GM12878 (cell line): ENCODE measurements around the gene SLC51A. TPM values are rescaled to one million over a fixed set of nuclear protein-coding genes. Genes with fewer than 3 reads are reported as not detected.

Experiments
- BACH1 ChIP-seq: fragments of 450-650 bp; IDR thresholded peaks from 2 replicates; pipeline ENCODE4 v1.6.1; 2017; ENCODE audit warnings: mild to moderate bottlenecking, borderline replicate concordance
- BCLAF1 ChIP-seq: fragments of 450-650 bp; IDR thresholded peaks from 2 replicates; pipeline ENCODE4 v1.6.1; 2017; ENCODE audit warnings: antibody characterized with exemption, mild to moderate bottlenecking, moderate library complexity
- E2F8 ChIP-seq: fragments of 450-650 bp; IDR thresholded peaks from 2 replicates; pipeline ENCODE4 v1.6.1; 2018; ENCODE audit warnings: mild to moderate bottlenecking, low read depth, moderate library complexity; ENCODE audit not compliant: partially characterized antibody
- EED ChIP-seq: sonication (generic); IDR thresholded peaks from 2 replicates; pipeline ENCODE4 v1.6.1; 2016; ENCODE audit warnings: antibody characterized with exemption, low read depth
- HDAC6 ChIP-seq: fragments of 200-600 bp; sonication (generic); IDR thresholded peaks from one replicate; pipeline ENCODE4 v1.8.0; 2017; ENCODE audit warnings: antibody characterized with exemption; ENCODE audit not compliant: unreplicated experiment
- IKZF1 ChIP-seq: fragments of 450-650 bp; conservative IDR thresholded peaks from 2 replicates; pipeline ENCODE4 v1.6.1; 2017; ENCODE audit warnings: antibody characterized with exemption, mild to moderate bottlenecking
- IRF5 ChIP-seq: fragments of 450-650 bp; IDR thresholded peaks from 2 replicates; pipeline ENCODE4 v1.6.1; 2017; ENCODE audit warnings: borderline replicate concordance
- JUND ChIP-seq: IDR thresholded peaks from 2 replicates; pipeline ENCODE4 v1.6.1; 2012; ENCODE audit warnings: low read depth, mild to moderate bottlenecking, low read length, improper control_type of control experiment, moderate library complexity
- NFXL1 ChIP-seq: fragments of 450-650 bp; IDR thresholded peaks from 2 replicates; pipeline ENCODE4 v1.6.1; 2017; ENCODE audit warnings: antibody characterized with exemption, mild to moderate bottlenecking, borderline replicate concordance
- NRF1 ChIP-seq: conservative IDR thresholded peaks from 2 replicates; pipeline ENCODE4 v1.6.1; 2011; ENCODE audit warnings: mild to moderate bottlenecking, low read depth, low read length, improper control_type of control experiment
- PAX8 ChIP-seq: fragments of 450-650 bp; IDR thresholded peaks from 2 replicates; pipeline ENCODE4 v1.6.1; 2017; ENCODE audit warnings: mild to moderate bottlenecking, moderate library complexity
- PBX3 ChIP-seq: IDR thresholded peaks from 2 replicates; pipeline ENCODE4 v1.6.1; 2011; ENCODE audit warnings: mild to moderate bottlenecking, low read depth, low read length, moderate library complexity; ENCODE audit not compliant: insufficient replicate concordance
- POLR2A ChIP-seq: IDR thresholded peaks from 2 replicates; pipeline ENCODE4 v1.6.1; 2011; ENCODE audit warnings: low read depth, mild to moderate bottlenecking, low read length
- SMAD1 ChIP-seq: fragments of 450-650 bp; IDR thresholded peaks from 2 replicates; pipeline ENCODE4 v1.6.1; 2018; ENCODE audit warnings: mild to moderate bottlenecking, low read depth; ENCODE audit not compliant: partially characterized antibody
- SMARCA5 ChIP-seq: fragments of 450-650 bp; IDR thresholded peaks from 2 replicates; pipeline ENCODE4 v1.6.1; 2017; ENCODE audit warnings: mild to moderate bottlenecking
- SMC3 ChIP-seq: IDR thresholded peaks from 2 replicates; pipeline ENCODE4 v1.6.1; 2011; ENCODE audit warnings: low read length, improper control_type of control experiment, borderline replicate concordance
- SPI1 ChIP-seq: IDR thresholded peaks from 2 replicates; pipeline ENCODE4 v1.6.1; 2011; ENCODE audit warnings: low read depth, mild to moderate bottlenecking, low read length, moderate library complexity, borderline replicate concordance; ENCODE audit not compliant: insufficient read depth
- SREBF2 ChIP-seq: IDR thresholded peaks from 2 replicates; pipeline ENCODE4 v1.6.1; 2012; ENCODE audit warnings: mild to moderate bottlenecking, low read length
- USF1 ChIP-seq: IDR thresholded peaks from 2 replicates; pipeline ENCODE4 v1.6.1; 2011; ENCODE audit warnings: borderline replicate concordance, low read depth, mild to moderate bottlenecking, moderate library complexity, mixed read lengths, low read length; ENCODE audit not compliant: insufficient read depth; ENCODE audit errors: extremely low read length
- ZNF622 ChIP-seq: fragments of 450-650 bp; IDR thresholded peaks from 2 replicates; pipeline ENCODE4 v1.6.1; 2017; ENCODE audit warnings: mild to moderate bottlenecking, inconsistent platforms
- ZSCAN29 ChIP-seq: fragments of 450-650 bp; IDR thresholded peaks from 2 replicates; pipeline ENCODE4 v1.6.1; 2017; ENCODE audit warnings: mild to moderate bottlenecking, moderate library complexity
- polyA plus RNA-seq, 11 experiments: library from polyadenylated mRNA; depleted of rRNA in 4 of 11; unstranded in 6 of 11; stranded (reverse) in 5 of 11; fragments of >200 nt; fragmentation: Nextera tagmentation in 4 of 11; fragmentation: Illumina TruSeq in 1 of 11; extraction: Ambion mirVana in 4 of 11; extraction: Trizol in 1 of 11; gene quantifications; 1 replicate in 1 of 11; 2 replicates in 10 of 11; pipeline versions ENCODE4 v1.2.1 to v1.2.3, GENCODE V29; 2011 to 2016; ENCODE audit warnings: inconsistent platforms in 2 of 11, missing spikeins in 2 of 11, low read depth in 1 of 11
- total RNA-seq, 4 experiments: library from RNA; depleted of rRNA in 3 of 4; stranded (reverse); fragments of >200 nt in 3 of 4; fragmentation: Illumina TruSeq in 1 of 4; extraction: Trizol in 1 of 4; gene quantifications; 2 replicates each; pipeline versions ENCODE4 v1.2.1 to v1.2.3, GENCODE V29; 2013 to 2021

SLC51A gene
- total and polyA plus RNA-seq, 10 of the 15 experiments (the other 5 are each of a cell fraction or from before 2014, with no cell fraction given), result 0.99 to 3.9 (median 2.2) TPM; not detected in 6

DNA sequence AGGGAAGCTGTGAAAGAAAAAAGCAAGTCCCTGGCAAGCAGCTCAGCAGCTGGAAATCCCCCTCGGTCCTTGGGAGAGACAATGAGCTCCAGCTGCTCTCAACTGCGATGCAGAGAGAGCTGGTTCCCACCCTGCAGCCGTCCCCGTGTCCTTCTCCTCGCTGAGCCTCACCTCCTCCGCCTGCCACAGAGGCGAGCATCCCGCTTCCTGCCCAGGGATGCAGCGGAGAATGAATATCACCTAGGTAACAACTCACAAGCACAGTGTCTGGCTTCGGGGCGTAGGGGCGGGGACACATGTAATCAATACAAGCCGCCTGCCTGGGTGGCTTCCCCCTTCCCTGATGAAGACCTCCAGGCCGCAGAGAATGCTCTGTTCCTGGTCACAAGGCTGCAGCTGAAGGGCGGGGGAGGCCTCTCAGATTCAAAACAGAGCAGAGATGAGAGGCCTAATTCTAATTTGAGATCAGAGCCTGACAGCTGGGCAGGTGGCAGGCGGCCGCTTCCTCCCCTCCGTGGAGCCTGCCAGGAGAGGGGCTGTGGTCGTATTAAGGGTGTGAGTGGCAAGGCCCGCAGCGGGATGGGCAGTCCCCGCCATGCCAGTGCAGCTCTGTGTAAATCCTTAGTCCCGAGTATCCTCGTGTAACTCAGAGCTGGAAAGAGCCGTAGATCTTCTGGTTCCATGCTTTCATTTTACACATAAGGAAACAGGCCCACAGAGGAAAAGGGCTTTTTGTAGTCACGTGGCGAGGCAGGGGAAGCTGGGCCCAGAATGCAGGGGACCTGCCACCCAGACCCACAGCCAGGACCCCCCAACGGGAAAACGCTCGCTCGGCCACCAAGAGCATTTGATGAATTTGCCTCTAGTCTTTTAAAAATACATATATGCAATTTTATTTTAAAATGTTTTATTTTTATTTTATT is 29.4 kb upstream of the SLC51A start (continued):
- TF ChIP-seq SMAD1, result no peak
- TF ChIP-seq SMC3, result no peak
- 0 out of 2 replicates have a peak, but pooled peaks have one; percentile 34 for TF ChIP-seq SPI1
- no peak for TF ChIP-seq PAX8
- TF ChIP-seq SREBF2, result no peak
- TF ChIP-seq ZSCAN29, result no peak
- TF ChIP-seq NFXL1, result no peak
- no peak for TF ChIP-seq IRF5
- no peak for TF ChIP-seq ZNF622
- TF ChIP-seq EED, result peak; percentile 87
- peak; percentile 74 for TF ChIP-seq POLR2A
- TF ChIP-seq JUND, result no peak
- no peak for TF ChIP-seq E2F8
- TF ChIP-seq SMARCA5, result 0 out of 2 replicates have a peak, but pooled peaks have one; percentile 12
- peak; percentile 51 for TF ChIP-seq USF1
- TF ChIP-seq PBX3, result peak; percentile 31
- no peak for TF ChIP-seq HDAC6
- peak; percentile 95 for TF ChIP-seq IKZF1
- TF ChIP-seq NRF1, result no peak
- TF ChIP-seq BCLAF1, result no peak
- TF ChIP-seq BACH1, result peak; percentile 16; the same call in 1 of the 2 replicates
